ENCODE measurements around the gene OR10A3. TPM values are rescaled to one million over a fixed set of nuclear protein-coding genes. Genes with fewer than 3 reads are reported as not detected.
A peak's percentile ranks its signal among the peaks of the same experiment; 100 is the strongest.
"Not testable (repeated sequence)": the region's sequence is repeated elsewhere in the genome, so short reads cannot be mapped to it uniquely, and the experiment has no call there.

The OR10A3 gene
- polyA plus RNA-seq: not detected

DNA sequence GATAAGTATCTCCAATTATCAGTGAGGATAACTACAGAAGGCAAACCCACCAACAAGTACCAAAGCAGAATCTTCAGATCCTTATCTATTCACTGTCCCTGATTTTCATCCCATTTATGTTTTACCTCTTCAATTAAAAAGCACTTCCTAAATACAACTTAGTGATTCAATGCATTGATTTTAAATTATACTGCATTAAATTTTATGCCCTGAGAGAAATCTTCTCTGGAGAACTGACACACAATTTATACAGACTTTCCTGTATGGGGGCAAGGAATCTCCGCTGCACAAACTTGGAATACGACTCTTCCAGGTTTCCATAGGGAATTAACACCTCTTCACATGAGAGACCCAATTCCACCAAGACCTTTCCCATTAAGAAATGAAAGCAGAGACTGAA is at the start of gene OR10A3:
Gene OR10A3, minus strand, starts transcription at position 101 of the 400 bp plus-strand sequence. CDS start 2,188 bp downstream, outside the sequence.
- Mint-ChIP-seq H3K36me3 (peaks cover 2% of the 10 kb centered on the region), H3K27ac (no peak within 1 kb of the TSS), H3K4me1 (no peaks in the 10 kb centered on the region), H3K4me3 (no peak within 1 kb of the TSS), H3K9me3 (peaks cover 6 to 36% (median 24%) of the 10 kb centered on the region in 3 donors), H3K27me3 (peaks cover 5% of the 10 kb centered on the region)

GRCh38 chr11:7987560-7987883 is 46.0 kb upstream of the OR10A3 start:
- not testable (repeated sequence) for H3K36me3 Mint-ChIP-seq, H3K9me3 Mint-ChIP-seq, H3K27me3 Mint-ChIP-seq
- Mint-ChIP-seq H3K4me1 (peaks cover 15 to 37% (median 21%) of the 10 kb centered on the region in 3 donors), H3K27ac (peak overlapping the region; percentile 67 to 96 (median 95)), H3K4me3 (peak overlapping the region; percentile 88 to 94 (median 92))

GRCh38 chr11:7986768-7987559 is 45.5 kb upstream of the OR10A3 start, which contains the start of gene EIF3F:
TSS of gene EIF3F (plus strand) at chr11:7987337. CDS start at chr11:7987353, 16 bp downstream.
- Mint-ChIP-seq H3K4me1 (peaks cover 15 to 37% (median 21%) of the 10 kb centered on the region in 3 donors), H3K27ac (peak within 1 kb of the TSS; percentile 67 to 96 (median 95)), H3K27me3 (no peaks in the 10 kb centered on the region), H3K36me3 (no peaks in the 10 kb centered on the region), H3K9me3 (no peaks in the 10 kb centered on the region), H3K4me3 (peak within 1 kb of the TSS; percentile 88 to 94 (median 92))

GRCh38 chr11:7983832-7984590 is 42.5 kb upstream of the OR10A3 start:
- H3K4me3 Mint-ChIP-seq: no peak overlapping the region
- H3K9me3 Mint-ChIP-seq: no peaks in the 10 kb centered on the region
- peaks cover 11 to 26% (median 13%) of the 10 kb centered on the region in 3 donors for H3K4me1 Mint-ChIP-seq
- no peaks in the 10 kb centered on the region for H3K27me3 Mint-ChIP-seq
- no peak overlapping the region for H3K27ac Mint-ChIP-seq
- H3K36me3 Mint-ChIP-seq: no peaks in the 10 kb centered on the region

GRCh38 chr11:7982582-7983119 is 41.1 kb upstream of the OR10A3 start:
- Mint-ChIP-seq H3K36me3 (no peaks in the 10 kb centered on the region), H3K9me3 (no peaks in the 10 kb centered on the region), H3K27ac (no peak overlapping the region), H3K27me3 (no peaks in the 10 kb centered on the region), H3K4me1 (peaks cover 9 to 15% (median 10%) of the 10 kb centered on the region in 3 donors), H3K4me3 (no peak overlapping the region)

DNA sequence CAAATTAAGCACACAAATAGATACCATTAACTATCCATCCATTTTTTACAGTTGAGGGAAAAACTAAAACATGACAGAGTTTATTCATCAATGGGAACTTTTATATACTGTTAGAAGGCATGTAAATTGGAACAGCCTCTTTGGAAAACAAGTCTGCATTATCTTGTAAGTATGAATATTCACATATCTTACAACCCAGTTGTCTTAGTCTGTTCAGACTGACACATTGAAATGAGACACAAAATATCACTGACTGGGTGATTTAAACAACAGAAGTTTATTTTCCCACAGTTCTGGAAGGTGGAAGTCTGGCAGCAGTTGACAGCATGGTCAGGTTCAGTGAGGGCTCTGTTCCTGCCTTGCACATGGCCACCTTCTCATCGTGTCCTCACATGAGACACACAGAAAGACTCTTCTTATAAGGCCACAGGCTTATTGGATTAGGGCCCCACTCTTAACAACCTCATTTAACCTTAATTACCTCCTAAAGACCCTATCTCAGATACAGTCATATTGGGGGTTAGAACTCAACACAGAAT is 40.2 kb upstream of the OR10A3 start:
- Mint-ChIP-seq H3K9me3 (no peaks in the 10 kb centered on the region), H3K4me1 (peaks cover 5 to 10% (median 6%) of the 10 kb centered on the region in 3 donors), H3K27me3 (no peaks in the 10 kb centered on the region), H3K36me3 (no peaks in the 10 kb centered on the region), H3K27ac (no peak overlapping the region), H3K4me3 (no peak overlapping the region)

- Mint-ChIP-seq H3K36me3 (no peaks in the 10 kb centered on the region), H3K27ac (no peak overlapping the region)
Measured at GRCh38 chr11:7977232-7977917, 35.9 kb upstream of the OR10A3 start.

DNA sequence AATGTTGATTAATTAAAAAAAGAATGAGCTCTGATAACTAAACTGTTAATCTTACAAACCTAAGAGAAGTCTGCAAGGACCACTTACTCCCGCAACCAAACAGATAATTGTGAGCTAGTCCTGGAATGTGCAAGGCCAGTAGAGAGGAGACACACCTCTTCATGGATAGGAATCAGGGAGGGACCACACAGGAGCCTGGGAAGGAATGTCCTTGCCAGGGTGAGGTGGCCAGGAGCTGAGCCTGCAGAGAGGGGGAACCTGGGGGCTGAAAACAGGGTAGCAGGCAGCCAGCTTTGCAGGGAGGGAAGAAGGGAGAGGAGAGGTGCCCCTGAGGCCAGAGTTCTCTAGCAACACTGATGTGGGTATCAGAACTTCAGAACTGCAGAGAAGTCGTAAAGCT is 33.2 kb upstream of the OR10A3 start:
- Mint-ChIP-seq H3K36me3 (no peaks in the 10 kb centered on the region), H3K4me1 (no peaks in the 10 kb centered on the region), H3K27me3 (peaks cover 6% of the 10 kb centered on the region), H3K27ac (no peak overlapping the region), H3K9me3 (no peaks in the 10 kb centered on the region), H3K4me3 (no peak overlapping the region)

More at GRCh38 chr11:7977232-7977917, 35.9 kb upstream of the OR10A3 start:
- Mint-ChIP-seq H3K4me3 (no peak overlapping the region), H3K9me3 (no peaks in the 10 kb centered on the region), H3K4me1 (peaks cover 0 to 2% (median 0%) of the 10 kb centered on the region in 3 donors), H3K27me3 (peaks cover 2% of the 10 kb centered on the region)

DNA sequence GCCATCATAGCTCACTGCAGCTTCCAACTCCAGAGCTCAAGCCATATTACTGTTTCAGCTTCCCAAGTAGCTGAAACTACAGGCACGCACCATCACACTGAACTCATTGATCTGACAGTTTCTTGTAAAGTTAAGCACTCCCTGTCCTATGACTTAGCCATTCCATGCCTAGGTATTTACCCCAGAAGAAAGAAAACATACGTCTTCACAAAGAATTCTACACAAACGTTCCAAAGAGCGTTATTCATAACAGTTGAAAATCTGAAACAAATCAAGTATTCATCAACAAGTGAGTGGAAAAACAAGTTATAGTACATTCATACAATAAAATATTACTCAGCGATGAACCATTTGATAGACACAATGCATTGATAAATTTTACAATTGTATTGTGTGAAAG is 31.5 kb upstream of the OR10A3 start:
- Mint-ChIP-seq H3K27me3 (peaks cover 6% of the 10 kb centered on the region), H3K27ac (no peak overlapping the region), H3K4me3 (no peak overlapping the region), H3K9me3 (no peaks in the 10 kb centered on the region), H3K4me1 (no peaks in the 10 kb centered on the region), H3K36me3 (no peaks in the 10 kb centered on the region)

DNA sequence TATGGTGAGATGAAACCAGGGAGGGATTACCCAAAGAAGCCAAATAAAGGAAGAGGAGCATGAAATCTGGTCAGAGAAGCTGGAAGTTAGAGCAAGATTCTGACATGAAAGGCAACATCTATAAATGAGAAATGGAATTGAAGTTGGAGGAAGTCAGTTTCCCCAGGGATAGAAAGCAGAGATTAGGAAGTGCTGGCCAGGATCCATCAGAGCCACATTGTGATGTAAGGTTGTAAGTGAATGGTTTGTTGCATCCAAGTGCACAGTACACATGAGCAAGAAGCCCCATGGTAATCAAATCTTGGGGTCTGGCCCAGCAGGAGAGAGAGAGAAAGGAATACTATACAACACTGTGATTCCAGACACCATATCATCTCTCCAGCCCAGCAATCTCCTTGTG is 30.3 kb upstream of the OR10A3 start:
- Mint-ChIP-seq H3K9me3 (no peaks in the 10 kb centered on the region), H3K36me3 (no peaks in the 10 kb centered on the region), H3K4me3 (no peak overlapping the region), H3K27me3 (peaks cover 12% of the 10 kb centered on the region), H3K27ac (peak overlapping the region in 1 of 3 donors; percentile 71), H3K4me1 (no peaks in the 10 kb centered on the region)

- H3K4me1 Mint-ChIP-seq: no peaks in the 10 kb centered on the region
- H3K36me3 Mint-ChIP-seq: no peaks in the 10 kb centered on the region
- H3K9me3 Mint-ChIP-seq: no peaks in the 10 kb centered on the region
- peaks cover 14% of the 10 kb centered on the region for H3K27me3 Mint-ChIP-seq
- H3K27ac Mint-ChIP-seq: no peak overlapping the region
- no peak overlapping the region for H3K4me3 Mint-ChIP-seq
Measured at GRCh38 chr11:7969756-7970646, 28.5 kb upstream of the OR10A3 start.

- Mint-ChIP-seq H3K4me1 (peaks cover 0 to 2% (median 0%) of the 10 kb centered on the region in 3 donors), H3K27me3 (peaks cover 11% of the 10 kb centered on the region), H3K36me3 (no peaks in the 10 kb centered on the region), H3K9me3 (no peaks in the 10 kb centered on the region), H3K4me3 (no peak overlapping the region), H3K27ac (no peak overlapping the region)
Measured at GRCh38 chr11:7968686-7969085, 27.2 kb upstream of the OR10A3 start.

DNA sequence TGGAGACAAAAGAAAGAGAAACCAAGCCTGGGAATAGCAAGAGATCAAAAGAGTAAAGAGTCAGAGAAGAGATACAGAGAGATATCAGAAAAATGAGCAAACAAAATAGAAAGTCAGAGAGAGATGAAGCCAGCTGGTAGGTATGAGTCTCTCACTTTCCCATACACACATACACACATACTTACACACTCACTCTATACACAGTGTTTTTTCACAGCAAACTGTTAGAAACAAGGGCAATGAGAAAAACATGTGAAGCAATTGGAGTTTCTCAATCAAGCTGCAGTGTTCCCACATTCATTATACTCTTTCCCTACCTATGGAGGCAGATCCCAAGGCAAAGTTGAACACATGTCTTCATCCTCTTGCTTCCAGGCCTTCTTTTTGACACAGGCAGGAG is 26.3 kb upstream of the OR10A3 start:
- H3K9me3 Mint-ChIP-seq: no peaks in the 10 kb centered on the region
- peaks cover 0 to 2% (median 0%) of the 10 kb centered on the region in 3 donors for H3K4me1 Mint-ChIP-seq
- H3K36me3 Mint-ChIP-seq: no peaks in the 10 kb centered on the region
- H3K4me3 Mint-ChIP-seq: peak overlapping the region in 1 of 4 donors; percentile 56
- H3K27me3 Mint-ChIP-seq: peaks cover 11% of the 10 kb centered on the region
- no peak overlapping the region for H3K27ac Mint-ChIP-seq

GRCh38 chr11:7967097-7967496 is 25.6 kb upstream of the OR10A3 start:
- Mint-ChIP-seq H3K36me3 (no peaks in the 10 kb centered on the region), H3K27me3 (peaks cover 11% of the 10 kb centered on the region), H3K4me1 (peaks cover 0 to 2% (median 0%) of the 10 kb centered on the region in 3 donors), H3K27ac (no peak overlapping the region), H3K9me3 (no peaks in the 10 kb centered on the region), H3K4me3 (no peak overlapping the region)
